HFFc6 (cell line): ENCODE results near the gene MINAR1. TPM values are rescaled to one million over a fixed set of nuclear protein-coding genes. Genes with fewer than 3 reads are reported as not detected.
A peak's percentile ranks its signal among the peaks of the same experiment; 100 is the strongest.

Source experiments
- DNase-seq: peaks from one replicate; pipeline ENCODE4 v3.0.0-alpha.2; 2018
- H3K27ac Mint-ChIP-seq: 2 replicates; pipeline ENCODE4 v1.8.0; 2020; ENCODE audit warnings: mild to moderate bottlenecking, mixed read lengths
- H3K27me3 Mint-ChIP-seq: 2 replicates; pipeline ENCODE4 v1.8.0; 2021; ENCODE audit warnings: mild to moderate bottlenecking, moderate library complexity, mixed read lengths; ENCODE audit not compliant: insufficient read depth
- H3K36me3 Mint-ChIP-seq: 2 replicates; pipeline ENCODE4 v1.8.0; 2021; ENCODE audit warnings: low read depth, mixed read lengths
- H3K4me1 Mint-ChIP-seq: 2 replicates; pipeline ENCODE4 v1.8.0; 2020; ENCODE audit warnings: low read depth, mixed read lengths
- H3K4me3 Mint-ChIP-seq: 2 replicates; pipeline ENCODE4 v1.8.0; 2020; ENCODE audit warnings: mild to moderate bottlenecking, moderate library complexity, mixed read lengths
- H3K9me3 Mint-ChIP-seq: 2 replicates; pipeline ENCODE4 v1.8.0; 2020; ENCODE audit warnings: mild to moderate bottlenecking, mixed read lengths
- total RNA-seq, 6 experiments: library from RNA; stranded (reverse); fragmentation: NEBNext Ultra II Directional; extraction: Animal tissue kit (Norgen Biotek cat#: 25700); gene quantifications; 2 replicates in 1 of 6; 3 replicates in 5 of 6; pipeline ENCODE4 v1.2.3, GENCODE V29; 2021
- TF ChIP-seq, protein P1 (sequence below): fragments of 200-600 bp; sonication (generic); IDR thresholded peaks from 2 replicates; pipeline ENCODE4 v1.5.0; 2021; ENCODE audit warnings: antibody characterized with exemption, mild to moderate bottlenecking

MINAR1 gene
- total RNA-seq, 6 experiments from 2014 or later = 0.35 to 0.62 (median 0.52) TPM

- Mint-ChIP-seq H3K27ac (no peak overlapping the region), H3K27me3 (peaks cover 4% of the 10 kb centered on the region; the same call in 1 of the 2 replicates), H3K36me3 (no peaks in the 10 kb centered on the region), H3K9me3 (no peaks in the 10 kb centered on the region), H3K4me1 (no peaks in the 10 kb centered on the region), H3K4me3 (no peak overlapping the region)
- DNase-seq = no peak
- TF ChIP-seq, protein P1, sequence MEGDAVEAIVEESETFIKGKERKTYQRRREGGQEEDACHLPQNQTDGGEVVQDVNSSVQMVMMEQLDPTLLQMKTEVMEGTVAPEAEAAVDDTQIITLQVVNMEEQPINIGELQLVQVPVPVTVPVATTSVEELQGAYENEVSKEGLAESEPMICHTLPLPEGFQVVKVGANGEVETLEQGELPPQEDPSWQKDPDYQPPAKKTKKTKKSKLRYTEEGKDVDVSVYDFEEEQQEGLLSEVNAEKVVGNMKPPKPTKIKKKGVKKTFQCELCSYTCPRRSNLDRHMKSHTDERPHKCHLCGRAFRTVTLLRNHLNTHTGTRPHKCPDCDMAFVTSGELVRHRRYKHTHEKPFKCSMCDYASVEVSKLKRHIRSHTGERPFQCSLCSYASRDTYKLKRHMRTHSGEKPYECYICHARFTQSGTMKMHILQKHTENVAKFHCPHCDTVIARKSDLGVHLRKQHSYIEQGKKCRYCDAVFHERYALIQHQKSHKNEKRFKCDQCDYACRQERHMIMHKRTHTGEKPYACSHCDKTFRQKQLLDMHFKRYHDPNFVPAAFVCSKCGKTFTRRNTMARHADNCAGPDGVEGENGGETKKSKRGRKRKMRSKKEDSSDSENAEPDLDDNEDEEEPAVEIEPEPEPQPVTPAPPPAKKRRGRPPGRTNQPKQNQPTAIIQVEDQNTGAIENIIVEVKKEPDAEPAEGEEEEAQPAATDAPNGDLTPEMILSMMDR = no peak
Observed at GRCh38 chr15:79440355-79440908, 8.3 kb downstream of the MINAR1 start.

DNA sequence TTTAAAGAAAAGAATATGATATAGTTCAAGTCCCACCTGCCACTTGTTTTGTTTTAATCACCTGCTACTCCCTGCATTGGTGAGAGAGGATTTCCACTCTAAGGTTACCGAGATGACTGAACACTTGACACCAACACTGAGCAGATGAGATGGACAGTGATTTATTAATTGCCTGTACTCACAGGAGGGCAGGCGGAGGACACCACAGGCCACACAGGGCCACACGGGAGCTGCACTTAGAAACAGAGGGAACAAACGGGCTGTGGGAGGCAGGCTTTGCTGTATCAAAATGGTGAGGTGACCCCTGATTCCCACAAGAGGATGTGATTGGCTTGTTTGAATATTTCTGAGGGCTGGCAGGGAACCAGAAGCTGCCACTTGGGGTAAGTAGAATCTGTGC, 10.8 kb downstream of the MINAR1 start:
- H3K4me1 Mint-ChIP-seq = no peaks in the 10 kb centered on the region
- no peaks in the 10 kb centered on the region for H3K36me3 Mint-ChIP-seq
- H3K27ac Mint-ChIP-seq = no peak overlapping the region
- no peak overlapping the region for H3K4me3 Mint-ChIP-seq
- H3K9me3 Mint-ChIP-seq = no peaks in the 10 kb centered on the region; the same call in none of the 2 replicates
- TF ChIP-seq, protein P1 = no peak
- DNase-seq = no peak
- H3K27me3 Mint-ChIP-seq = no peaks in the 10 kb centered on the region; the same call in 1 of the 2 replicates

- Mint-ChIP-seq H3K27ac (no peak overlapping the region), H3K9me3 (no peaks in the 10 kb centered on the region; the same call in none of the 2 replicates), H3K27me3 (no peaks in the 10 kb centered on the region; the same call in none of the 2 replicates), H3K36me3 (no peaks in the 10 kb centered on the region), H3K4me3 (no peak overlapping the region), H3K4me1 (no peaks in the 10 kb centered on the region)
- TF ChIP-seq, protein P1 = no peak
- no peak for DNase-seq
Observed at GRCh38 chr15:79447060-79447459, 14.9 kb downstream of the MINAR1 start.

DNA sequence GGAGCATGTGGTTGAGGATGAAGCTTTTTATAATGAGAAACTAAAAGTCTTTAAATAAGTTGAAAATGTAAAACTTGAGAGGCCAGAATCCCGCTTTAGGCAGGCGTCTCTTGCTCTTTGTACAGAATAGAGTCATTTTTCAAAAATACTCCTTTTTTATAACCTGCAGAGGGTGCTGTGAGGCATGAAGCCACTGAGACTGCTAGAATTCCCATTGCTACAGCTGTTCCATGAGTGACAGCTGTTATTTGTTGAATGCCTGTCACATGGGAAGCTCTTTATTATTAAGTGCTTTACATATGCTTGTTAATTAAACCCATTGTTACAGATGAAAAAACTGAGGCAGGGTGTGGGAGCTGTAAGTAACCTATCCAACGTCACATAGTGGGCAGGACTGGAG, 18.5 kb downstream of the MINAR1 start:
- Mint-ChIP-seq H3K4me3 (no peak overlapping the region), H3K36me3 (no peaks in the 10 kb centered on the region), H3K4me1 (no peaks in the 10 kb centered on the region), H3K27me3 (no peaks in the 10 kb centered on the region; the same call in none of the 2 replicates), H3K27ac (no peak overlapping the region), H3K9me3 (no peaks in the 10 kb centered on the region; the same call in none of the 2 replicates)
- DNase-seq = no peak
- TF ChIP-seq, protein P1 = peak; percentile 56

DNA sequence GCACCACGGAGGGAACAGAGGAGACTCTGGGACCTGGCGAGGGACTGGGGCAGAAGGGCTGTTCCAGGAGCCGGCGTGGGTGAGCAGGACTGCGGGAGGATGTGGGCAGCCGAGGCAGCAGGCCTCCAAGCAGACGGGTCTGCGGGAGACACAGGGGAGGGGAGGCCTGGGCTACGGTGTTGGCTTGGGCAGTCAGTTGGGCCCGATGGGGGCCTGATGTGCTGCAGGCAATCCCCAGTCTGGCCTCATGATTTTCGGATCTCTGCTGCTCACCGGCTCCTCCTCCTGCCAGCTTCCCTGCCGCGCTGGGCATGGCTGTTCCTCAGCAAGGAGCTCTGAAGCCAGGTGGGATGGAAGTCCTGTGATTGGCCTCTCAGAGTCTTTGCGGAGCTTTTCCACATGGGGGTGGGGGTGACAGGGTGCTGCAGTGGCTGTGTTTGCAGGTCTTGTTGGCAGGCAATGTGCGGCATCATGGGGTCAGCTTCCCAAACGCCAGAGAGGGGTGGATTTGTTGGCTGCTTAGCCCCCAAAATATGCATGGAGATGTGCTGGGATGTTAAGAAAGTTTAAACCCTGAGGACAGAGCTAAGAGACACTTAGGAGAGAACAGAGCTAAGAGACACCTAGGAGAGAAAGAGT, 19.3 kb downstream of the MINAR1 start:
- H3K9me3 Mint-ChIP-seq = no peaks in the 10 kb centered on the region; the same call in 1 of the 2 replicates
- TF ChIP-seq, protein P1 = no peak
- H3K27me3 Mint-ChIP-seq = no peaks in the 10 kb centered on the region; the same call in none of the 2 replicates
- H3K4me3 Mint-ChIP-seq = no peak overlapping the region
- no peaks in the 10 kb centered on the region for H3K36me3 Mint-ChIP-seq
- H3K27ac Mint-ChIP-seq = no peak overlapping the region
- no peaks in the 10 kb centered on the region for H3K4me1 Mint-ChIP-seq
- no peak for DNase-seq
